Duodenal mucosa (tissue), 2 donors: ENCODE results near the gene PSG3.
"Not testable (repeated sequence)": the region's sequence is repeated elsewhere in the genome, so short reads cannot be mapped to it uniquely, and the experiment has no call there.

Experiments used
- H3K27ac ChIP-seq: one replicate; pipeline ENCODE4 v1.7.0; 2013; ENCODE audit warnings: low read depth, low read length
- H3K27me3 ChIP-seq, 2 donors: one replicate each; pipeline ENCODE4 v1.7.0; 2013; ENCODE audit warnings: low read length in 2 of 2, control low read depth in 1 of 2; ENCODE audit not compliant: insufficient read depth in 2 of 2, control insufficient read depth in 1 of 2
- H3K36me3 ChIP-seq, 2 donors: one replicate each; pipeline ENCODE4 v1.7.0; 2013; ENCODE audit warnings: low read length in 2 of 2, control low read depth in 1 of 2; ENCODE audit not compliant: insufficient read depth in 2 of 2, control insufficient read depth in 1 of 2
- H3K4me1 ChIP-seq, 2 donors: one replicate each; pipeline ENCODE4 v1.7.0; 2013; ENCODE audit warnings: low read length in 2 of 2, control low read depth in 1 of 2; ENCODE audit not compliant: insufficient read depth in 2 of 2, control insufficient read depth in 1 of 2
- H3K4me3 ChIP-seq, 2 donors: one replicate each; pipeline ENCODE4 v1.7.0; 2013; ENCODE audit warnings: low read length in 2 of 2, low read depth in 1 of 2
- H3K9ac ChIP-seq, 2 donors: one replicate each; pipeline ENCODE4 v1.7.0; 2013; ENCODE audit warnings: low read length in 2 of 2, low read depth in 1 of 2
- H3K9me3 ChIP-seq, 2 donors: one replicate each; pipeline ENCODE4 v1.7.0; 2013; ENCODE audit warnings: low read length in 2 of 2, control low read depth in 1 of 2; ENCODE audit not compliant: control insufficient read depth in 1 of 2

The PSG3 gene

GRCh38 chr19:42760954-42761923 lies 21.0 kb upstream of the PSG3 start:
- H3K36me3 ChIP-seq, H3K27ac ChIP-seq, H3K9ac ChIP-seq, H3K4me3 ChIP-seq, H3K9me3 ChIP-seq, H3K27me3 ChIP-seq, H3K4me1 ChIP-seq: not testable (repeated sequence)

GRCh38 chr19:42758667-42759066 lies 18.4 kb upstream of the PSG3 start:
- not testable (repeated sequence) for H3K4me3 ChIP-seq, H3K9ac ChIP-seq, H3K27me3 ChIP-seq, H3K27ac ChIP-seq, H3K4me1 ChIP-seq, H3K36me3 ChIP-seq, H3K9me3 ChIP-seq

GRCh38 chr19:42752246-42752645 lies 12.0 kb upstream of the PSG3 start:
- not testable (repeated sequence) for H3K27ac ChIP-seq, H3K4me1 ChIP-seq, H3K27me3 ChIP-seq, H3K4me3 ChIP-seq, H3K9ac ChIP-seq, H3K36me3 ChIP-seq, H3K9me3 ChIP-seq

- H3K27ac ChIP-seq, H3K9ac ChIP-seq, H3K4me3 ChIP-seq, H3K4me1 ChIP-seq, H3K27me3 ChIP-seq, H3K36me3 ChIP-seq, H3K9me3 ChIP-seq: not testable (repeated sequence)
Observed at GRCh38 chr19:42741726-42742607, 1.7 kb upstream of the PSG3 start.

- H3K27me3 ChIP-seq, H3K4me3 ChIP-seq, H3K9me3 ChIP-seq, H3K36me3 ChIP-seq, H3K9ac ChIP-seq, H3K27ac ChIP-seq, H3K4me1 ChIP-seq: not testable (repeated sequence)
Observed at GRCh38 chr19:42737581-42738011, 2.7 kb downstream of the PSG3 start.

GRCh38 chr19:42728341-42728740 lies 11.9 kb downstream of the PSG3 start:
- not testable (repeated sequence) for H3K9ac ChIP-seq

GRCh38 chr19:42714000-42714399 lies 26.3 kb downstream of the PSG3 start:
- H3K27ac ChIP-seq, H3K36me3 ChIP-seq, H3K9me3 ChIP-seq, H3K9ac ChIP-seq, H3K4me1 ChIP-seq, H3K4me3 ChIP-seq, H3K27me3 ChIP-seq: not testable (repeated sequence)

More at GRCh38 chr19:42728341-42728740, 11.9 kb downstream of the PSG3 start:
- H3K36me3 ChIP-seq, H3K4me1 ChIP-seq, H3K27ac ChIP-seq, H3K4me3 ChIP-seq, H3K9me3 ChIP-seq, H3K27me3 ChIP-seq: not testable (repeated sequence)

- H3K27me3 ChIP-seq, H3K4me3 ChIP-seq, H3K9me3 ChIP-seq, H3K9ac ChIP-seq, H3K36me3 ChIP-seq, H3K4me1 ChIP-seq, H3K27ac ChIP-seq: not testable (repeated sequence)
Observed at GRCh38 chr19:42712753-42713152, 27.5 kb downstream of the PSG3 start.

GRCh38 chr19:42710986-42711385 lies 29.3 kb downstream of the PSG3 start:
- H3K27me3 ChIP-seq, H3K36me3 ChIP-seq, H3K4me3 ChIP-seq, H3K4me1 ChIP-seq, H3K27ac ChIP-seq, H3K9me3 ChIP-seq, H3K9ac ChIP-seq: not testable (repeated sequence)

- no peaks in the 10 kb centered on the region for H3K27me3 ChIP-seq
Observed at GRCh38 chr19:42697884-42698283, 42.4 kb downstream of the PSG3 start.

More at GRCh38 chr19:42697884-42698283, 42.4 kb downstream of the PSG3 start:
- Histone ChIP-seq H3K4me3 (no peak overlapping the region), H3K36me3 (no peaks in the 10 kb centered on the region), H3K9ac (no peak overlapping the region), H3K4me1 (no peaks in the 10 kb centered on the region), H3K9me3 (peaks cover 0 to 3% of the 10 kb centered on the region in 2 donors), H3K27ac (no peak overlapping the region)
